HG03558 (cell line): Measurements from ENCODE around the gene PTPN21.

ENCODE experiments used
- ATAC-seq: cut with Tn5 transposase; IDR thresholded peaks from one replicate; pipeline ENCODE4 v1.9.1; 2021; ENCODE audit warnings: moderate number of reproducible peaks; ENCODE audit not compliant: unreplicated experiment; ENCODE audit errors: extremely low read depth

The PTPN21 gene

DNA sequence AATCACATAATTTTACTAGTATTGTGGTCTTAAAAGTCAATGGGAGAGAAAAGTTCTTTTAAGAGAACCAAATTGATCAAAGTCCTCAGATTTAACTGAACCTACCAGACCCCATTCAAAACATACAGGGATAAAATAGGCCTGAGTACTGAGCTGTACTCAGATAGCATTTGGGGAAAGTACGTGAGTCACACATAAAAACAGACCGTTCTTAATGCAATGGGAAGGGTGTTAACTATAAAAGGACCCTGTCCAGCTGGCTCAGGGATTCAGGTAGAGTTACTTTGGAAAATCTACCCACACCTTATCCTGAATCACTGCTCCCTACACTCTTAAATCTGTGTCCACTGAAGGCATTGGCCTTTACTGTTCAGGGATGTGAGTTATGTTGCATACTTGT lies 78.0 kb downstream of the PTPN21 start:
- ATAC-seq, result no peak

DNA sequence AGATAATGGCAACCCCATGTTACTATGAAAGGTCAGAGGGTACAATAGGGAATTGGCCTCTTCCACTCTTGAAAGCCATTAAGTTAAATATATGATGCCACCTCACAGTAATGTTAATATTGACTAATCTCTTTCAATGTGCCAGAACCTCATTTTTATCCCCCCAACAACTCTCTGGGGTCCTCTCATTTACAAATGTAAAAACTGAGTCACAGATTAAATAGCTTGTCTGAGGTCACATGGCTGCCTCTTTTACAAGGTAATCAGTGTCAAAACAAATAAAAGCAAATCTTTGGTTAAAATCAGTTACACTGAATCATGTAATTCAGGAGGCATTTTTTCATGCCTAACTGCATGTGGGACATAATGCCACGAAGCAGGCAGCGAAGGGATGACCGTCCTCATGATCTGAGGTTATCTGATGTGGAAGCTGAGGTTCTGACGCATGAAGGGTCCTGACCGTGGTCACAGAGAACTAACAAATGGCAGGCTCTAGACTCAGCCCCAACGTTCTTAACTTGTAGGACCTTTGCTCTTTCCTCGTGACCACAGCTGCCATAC lies 78.5 kb downstream of the PTPN21 start:
- ATAC-seq, result no peak

DNA sequence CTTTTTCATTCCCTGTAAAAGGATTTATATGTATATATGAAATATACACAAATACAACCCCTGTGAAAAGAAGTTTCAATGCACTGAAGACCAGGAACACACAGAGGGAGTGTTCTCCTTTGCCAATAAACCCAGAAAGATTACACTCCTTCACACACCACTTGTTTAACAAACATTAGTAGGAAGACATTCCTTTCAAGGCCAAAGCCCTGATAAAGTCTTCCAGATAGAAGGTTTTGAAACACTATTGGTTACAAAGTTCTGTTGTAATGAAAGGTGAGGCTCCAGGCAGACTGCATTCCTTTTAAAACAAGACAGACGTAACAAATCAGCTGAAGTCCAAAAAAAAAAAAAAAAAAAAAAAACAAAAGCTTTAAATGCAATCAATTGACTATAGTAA lies 81.0 kb downstream of the PTPN21 start:
- ATAC-seq, result no peak

DNA sequence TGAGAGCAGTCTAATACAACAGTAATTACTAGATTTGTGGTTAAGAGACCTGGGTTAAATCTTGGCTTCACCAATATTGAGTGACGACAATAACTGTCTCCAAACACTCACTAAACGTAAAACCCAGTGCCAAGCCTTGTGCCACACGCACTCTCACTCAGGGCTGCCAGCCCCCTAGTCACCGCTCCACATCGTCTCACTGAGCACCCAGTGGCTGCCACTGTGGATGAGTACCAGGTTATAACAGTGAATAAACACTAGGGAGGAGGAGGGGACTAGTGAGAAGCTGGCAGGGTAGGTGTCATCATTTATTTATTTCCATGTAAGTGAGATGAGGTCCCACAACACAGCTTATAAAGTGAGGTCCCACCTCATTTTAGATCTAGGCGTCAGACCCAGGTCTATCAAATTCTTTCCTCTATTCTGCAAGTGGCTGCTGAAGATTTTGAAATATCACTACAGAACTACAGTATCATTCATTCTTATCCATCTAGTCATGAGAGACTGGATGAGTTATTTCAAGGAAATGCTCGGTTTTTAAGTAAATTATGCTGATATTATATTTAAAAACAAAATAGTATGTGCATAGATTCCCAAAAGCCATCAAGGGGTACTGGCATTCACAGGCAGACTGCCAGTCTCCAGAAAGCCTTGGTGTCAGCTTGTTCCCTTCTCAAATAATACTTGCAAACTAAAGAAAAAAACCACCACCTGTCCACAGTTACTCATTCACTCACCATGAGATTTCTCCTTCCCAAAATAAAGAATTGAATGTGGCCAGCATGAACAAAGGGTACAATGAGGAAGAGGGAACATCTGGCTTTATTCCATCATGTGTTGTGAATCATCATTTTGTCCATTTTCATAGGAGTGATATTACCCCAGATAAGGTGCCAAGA lies 84.0 kb downstream of the PTPN21 start:
- no peak for ATAC-seq

DNA sequence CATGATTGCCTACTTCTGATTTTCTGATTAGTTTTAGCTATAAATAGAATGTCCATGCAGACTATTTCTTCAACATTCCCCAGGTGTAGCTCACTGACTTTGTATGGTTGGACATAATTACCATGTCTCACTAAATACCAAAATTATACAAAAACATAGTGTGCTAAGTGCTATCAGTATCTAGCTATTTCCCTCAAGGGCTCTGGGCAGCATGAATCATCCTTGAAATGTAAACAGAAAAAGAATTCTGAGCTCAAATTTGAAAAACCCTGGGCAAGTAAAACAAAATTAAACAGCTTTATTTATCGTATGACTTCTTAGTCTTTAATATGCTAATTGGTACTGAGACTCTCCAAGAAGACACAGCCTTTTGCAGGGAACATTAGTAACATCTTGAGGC lies 86.4 kb downstream of the PTPN21 start:
- no peak for ATAC-seq

DNA sequence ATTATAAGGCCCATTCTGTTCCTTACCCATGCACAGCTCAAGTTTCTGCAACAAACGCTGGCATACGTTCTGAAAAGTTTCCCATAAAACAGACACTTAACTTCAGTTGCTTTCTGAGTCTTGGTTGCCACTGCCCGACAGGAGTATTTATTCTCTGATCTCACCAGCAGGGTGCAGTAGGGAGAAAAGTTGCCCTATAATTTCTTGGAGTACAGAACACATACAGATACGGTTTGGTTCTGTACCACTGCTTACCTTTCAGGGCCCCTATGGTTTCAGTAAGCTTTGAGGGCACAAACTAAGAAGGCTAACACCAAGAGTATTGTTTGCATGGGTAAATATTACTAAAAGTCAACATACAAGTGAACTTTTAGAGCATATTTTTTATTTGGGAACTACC lies 91.5 kb downstream of the PTPN21 start:
- no peak for ATAC-seq

DNA sequence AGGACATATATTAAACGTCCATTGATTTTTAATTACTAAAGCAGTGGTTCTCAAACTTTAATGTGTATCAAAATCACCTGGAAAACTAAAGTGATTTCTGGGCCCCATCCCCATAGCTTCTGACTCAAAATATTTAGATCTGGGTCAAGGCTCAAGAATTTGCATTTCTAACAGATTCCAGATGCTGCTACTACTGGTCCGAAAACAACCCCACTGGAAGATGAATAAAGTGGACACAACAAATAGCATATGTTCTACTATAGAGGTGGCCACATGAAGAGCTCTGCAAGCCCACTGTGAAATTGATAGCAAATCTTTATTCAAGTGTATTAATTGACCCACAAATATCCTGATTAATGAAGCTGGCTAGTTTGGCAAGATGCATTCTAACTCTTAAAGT lies 99.9 kb downstream of the PTPN21 start:
- ATAC-seq, result no peak

DNA sequence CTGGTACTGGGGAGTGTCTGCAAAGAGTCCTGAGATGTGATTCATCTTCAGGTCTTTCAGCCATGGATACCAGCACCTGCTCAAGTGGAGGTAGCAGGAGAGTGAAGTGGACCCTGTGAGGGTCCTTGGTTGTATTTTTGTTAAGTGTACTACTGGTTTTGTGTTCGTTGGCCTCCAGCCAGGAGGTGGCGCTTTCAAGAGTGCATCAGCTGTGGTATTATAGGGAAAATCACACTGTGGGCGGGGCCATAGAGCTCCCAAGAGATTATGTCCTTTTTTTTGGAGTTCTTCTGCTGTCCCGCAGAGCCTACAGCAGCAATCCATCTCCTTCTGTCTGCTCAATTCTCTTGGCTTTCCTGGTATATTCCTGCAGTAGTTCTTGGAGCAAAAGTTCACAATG lies 102.6 kb downstream of the PTPN21 start:
- ATAC-seq, result no peak

DNA sequence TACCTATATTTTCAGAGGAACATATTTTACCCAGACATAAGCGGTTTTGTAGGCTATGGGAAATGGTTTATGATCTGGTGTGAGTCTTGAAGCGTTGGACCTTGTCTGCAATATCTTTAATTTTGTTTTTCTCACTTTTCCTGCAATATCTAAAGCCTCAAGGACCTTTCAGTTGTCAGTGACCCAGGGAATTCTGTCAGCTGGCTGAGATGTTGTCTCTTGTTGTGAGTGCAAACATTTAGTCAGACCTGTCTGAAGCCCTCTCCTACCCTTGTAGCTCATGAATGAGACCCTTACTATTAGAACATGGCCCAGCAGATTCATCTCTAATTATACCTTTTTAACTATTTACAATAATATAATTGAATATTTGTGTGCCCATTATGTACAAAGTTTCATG lies 115.7 kb downstream of the PTPN21 start:
- ATAC-seq, result no peak

DNA sequence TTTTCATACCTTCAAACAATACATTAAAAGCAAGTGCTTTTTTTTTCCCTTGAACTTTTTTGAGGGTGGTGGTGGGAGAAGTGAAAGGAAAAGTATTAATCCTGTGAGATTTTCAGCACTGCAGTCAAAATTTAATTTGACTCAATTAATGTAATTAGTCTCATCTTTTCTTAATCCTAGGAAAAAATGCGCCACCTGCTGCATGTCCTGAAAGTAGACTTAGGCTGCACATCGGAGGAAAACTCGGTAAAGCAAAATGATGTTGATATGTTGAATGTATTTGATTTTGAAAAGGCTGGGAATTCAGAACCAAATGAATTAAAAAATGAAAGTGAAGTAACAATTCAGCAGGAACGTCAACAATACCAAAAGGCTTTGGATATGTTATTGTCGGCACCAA lies 117.1 kb downstream of the PTPN21 start:
- no peak for ATAC-seq

DNA sequence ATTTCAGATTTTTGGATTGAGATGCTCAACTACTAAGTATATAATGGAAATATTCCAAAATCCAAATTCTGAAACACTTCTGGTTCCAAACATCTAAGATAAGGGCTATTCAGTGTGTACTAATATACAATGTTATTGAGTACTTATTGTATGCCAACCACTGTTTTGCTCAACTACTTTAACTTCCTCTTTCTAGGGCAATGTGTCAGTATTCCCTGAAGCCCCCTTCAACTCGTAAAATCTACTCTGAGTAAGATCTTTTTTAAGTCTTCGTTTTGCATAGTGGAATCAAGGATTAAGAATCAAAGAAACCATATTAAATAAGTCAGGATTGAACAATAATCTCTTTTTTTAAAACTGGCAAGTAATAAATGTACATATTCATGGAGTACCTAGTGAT lies 123.8 kb downstream of the PTPN21 start:
- no peak for ATAC-seq

DNA sequence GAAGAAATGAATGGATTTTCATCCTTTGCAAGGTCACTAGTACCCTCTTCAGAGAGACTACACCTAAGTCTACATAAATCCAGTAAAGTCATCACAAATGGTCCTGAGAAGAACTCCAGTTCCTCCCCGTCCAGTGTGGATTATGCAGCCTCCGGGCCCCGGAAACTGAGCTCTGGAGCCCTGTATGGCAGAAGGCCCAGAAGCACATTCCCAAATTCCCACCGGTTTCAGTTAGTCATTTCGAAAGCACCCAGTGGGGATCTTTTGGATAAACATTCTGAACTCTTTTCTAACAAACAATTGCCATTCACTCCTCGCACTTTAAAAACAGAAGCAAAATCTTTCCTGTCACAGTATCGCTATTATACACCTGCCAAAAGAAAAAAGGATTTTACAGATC lies 128.5 kb downstream of the PTPN21 start:
- ATAC-seq, result no peak

DNA sequence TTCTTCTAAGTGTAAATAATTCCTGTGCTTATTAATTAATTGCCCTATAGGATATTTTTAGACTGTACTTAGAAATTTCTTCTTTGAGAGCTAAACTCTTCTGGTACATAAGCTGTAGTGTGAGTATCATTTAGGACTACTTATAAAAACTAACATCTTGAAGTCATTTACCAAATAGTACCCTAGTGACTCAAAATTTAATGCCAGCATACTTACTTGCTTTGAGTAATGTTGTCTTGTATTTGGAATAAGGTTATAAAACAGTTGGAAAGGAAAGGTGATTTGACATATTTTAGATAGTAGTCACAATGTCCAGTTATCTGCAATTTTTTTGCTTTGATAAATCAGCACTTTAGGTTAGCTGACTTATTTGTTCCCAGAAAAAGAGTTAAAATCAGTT lies 130.2 kb downstream of the PTPN21 start:
- no peak for ATAC-seq

DNA sequence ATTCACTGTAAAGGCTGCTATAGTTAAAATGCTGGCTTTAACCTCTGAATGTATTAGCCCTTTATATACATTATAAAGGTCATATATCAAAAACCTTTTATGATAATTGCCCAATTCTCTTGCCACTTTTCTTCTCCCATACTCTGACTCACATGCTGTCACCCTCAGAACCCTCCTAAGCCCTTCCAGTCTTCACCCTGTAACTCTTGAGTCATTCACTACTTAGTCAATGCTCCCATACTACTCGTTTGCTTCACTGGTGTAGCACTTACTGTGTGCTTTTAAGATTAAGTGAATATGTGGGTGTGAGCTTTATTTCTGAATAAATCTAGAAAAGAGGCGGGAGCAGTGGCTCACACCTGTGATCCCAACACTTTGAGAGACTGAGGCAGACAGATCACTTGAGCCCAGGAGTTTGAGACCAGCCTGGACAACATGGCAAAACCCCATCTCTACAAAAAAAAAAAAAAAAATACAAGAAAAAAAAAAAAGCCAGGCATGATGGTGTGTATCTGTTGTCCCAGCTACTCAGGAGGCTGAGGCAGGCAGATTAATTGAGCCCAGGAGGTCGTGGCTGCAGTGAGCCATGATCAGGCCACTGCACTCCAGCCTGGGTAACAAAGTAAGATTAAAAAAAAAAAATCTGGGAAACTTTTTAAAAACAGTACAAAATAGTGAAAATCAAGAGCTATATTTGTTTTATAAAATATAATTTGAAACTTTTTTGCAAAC lies 131.7 kb downstream of the PTPN21 start:
- ATAC-seq, result no peak

DNA sequence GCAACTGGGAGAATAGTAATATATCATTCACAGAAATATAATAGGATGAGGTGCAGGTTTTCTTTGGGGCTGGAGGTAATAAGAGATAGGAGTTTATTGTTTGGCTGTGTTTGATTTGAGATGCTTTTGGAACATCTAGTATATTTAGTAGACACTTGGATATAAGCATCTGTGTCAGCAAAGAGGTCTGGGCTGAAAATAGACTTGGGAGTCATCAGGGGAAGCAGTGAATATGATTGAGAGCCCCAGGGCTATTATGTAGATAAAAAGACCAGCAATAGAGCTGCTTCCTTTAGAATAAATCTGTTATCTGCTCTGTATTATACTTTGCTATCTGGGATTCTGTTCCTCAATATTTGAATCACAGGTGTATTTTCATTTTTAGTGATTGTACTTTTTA lies 132.8 kb downstream of the PTPN21 start:
- ATAC-seq, result no peak

DNA sequence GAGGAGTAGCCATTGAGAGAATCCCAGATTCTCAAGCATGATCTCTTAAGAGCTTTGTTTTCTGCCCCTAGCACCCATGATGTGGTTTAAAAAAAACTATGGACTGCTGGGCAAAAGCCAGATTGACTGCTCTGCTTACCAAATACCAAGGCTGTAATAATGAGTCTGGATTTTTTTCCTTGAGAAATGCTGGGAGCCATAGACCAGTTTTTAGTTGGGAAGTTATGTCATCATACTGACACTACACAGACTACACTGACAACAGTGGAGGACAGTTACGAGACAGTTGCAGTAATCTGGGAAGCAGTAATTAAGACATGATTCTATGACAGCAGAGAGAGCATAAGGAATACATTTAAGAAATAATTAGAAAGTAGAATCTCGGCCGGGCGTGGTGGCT lies 133.5 kb downstream of the PTPN21 start:
- ATAC-seq, result no peak

DNA sequence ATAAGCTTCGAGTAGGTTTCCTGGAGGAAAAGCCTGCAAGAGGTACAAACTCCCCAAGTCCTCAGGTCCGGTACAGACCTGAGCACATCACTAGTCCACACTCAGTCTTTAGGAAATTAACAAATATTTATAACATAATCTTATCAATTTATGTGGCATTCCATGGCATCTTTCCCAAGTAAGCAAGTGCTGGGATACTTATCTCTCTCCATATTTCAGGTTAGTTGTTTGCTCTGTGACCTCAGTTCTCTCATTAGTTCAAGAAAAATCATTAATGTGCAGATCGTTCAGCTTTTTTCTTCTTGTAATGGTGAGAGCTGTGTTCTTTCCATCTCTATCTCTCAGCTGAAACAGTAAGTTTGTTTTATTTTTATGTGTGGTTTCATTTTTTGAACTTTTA lies 134.6 kb downstream of the PTPN21 start:
- no peak for ATAC-seq

DNA sequence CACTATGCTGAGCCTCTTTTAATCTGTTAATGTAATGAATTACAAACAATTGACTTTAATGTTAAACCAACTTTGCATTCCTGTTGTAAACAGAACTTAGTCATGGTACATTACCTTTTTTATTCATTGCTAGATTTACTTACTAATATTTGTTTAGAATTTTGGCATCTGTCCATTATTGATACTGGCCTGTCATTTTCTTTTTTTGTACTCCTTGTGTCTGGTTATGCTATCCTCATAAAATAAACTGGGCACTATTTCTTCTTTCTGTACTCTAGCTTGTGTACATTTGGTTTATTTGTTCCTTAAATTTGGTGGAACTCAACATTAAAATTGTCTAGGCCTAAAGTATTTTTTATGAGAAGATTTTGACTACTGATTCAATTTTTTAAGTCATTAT lies 137.2 kb downstream of the PTPN21 start:
- no peak for ATAC-seq
